Ramos (cell line): Measurements from ENCODE around the gene RPS27L.

Source experiments
- in situ Hi-C: fragments of 300-500 bp; cut with MboI; formaldehyde crosslinking; loops from one replicate; pipeline ENCODE4 v1.14.3; 2022; ENCODE audit warnings: low sequenced_read_pairs; ENCODE audit not compliant: unreplicated experiment

Gene RPS27L

DNA sequence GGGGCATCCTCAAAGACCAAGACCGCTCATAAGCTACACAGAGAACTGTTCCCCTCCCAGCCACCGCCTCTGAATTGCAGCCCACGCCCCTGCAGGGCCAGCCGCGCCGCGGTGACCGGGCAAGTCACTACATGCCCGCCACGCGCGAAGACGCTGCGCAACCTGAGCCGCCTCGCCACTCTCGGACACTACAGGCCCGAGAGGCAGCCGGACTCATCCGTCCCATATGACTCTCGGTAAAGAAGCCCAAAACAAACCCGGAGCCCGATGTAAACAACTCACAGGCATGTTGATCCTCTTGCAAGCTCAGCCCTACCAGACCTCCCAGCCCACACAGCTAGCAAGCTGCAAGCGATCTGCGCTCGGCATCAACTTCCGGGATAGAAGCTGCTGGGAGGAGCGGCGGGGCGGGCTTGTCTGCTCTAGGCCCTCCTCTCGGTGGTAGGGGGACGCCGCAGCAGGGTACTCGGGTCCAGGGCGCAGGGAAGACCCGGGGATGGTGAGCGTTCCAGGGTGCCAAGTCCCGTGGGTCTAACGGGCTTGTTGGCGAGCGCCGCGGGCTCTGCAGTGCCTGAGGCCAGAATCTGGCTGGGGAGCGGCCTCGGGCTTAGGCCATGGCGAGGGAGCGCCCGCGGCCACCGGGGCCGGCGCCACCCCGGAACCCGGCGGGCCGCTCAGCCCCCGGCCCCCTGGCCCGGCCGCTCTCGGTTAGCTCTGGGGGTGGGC is at the start of gene RPS27L:
RPS27L (minus strand) TSS at position 360 of the 726 bp plus-strand sequence; CDS start at position 288, 72 bp downstream.
- in situ Hi-C loops, result no loop called here

DNA sequence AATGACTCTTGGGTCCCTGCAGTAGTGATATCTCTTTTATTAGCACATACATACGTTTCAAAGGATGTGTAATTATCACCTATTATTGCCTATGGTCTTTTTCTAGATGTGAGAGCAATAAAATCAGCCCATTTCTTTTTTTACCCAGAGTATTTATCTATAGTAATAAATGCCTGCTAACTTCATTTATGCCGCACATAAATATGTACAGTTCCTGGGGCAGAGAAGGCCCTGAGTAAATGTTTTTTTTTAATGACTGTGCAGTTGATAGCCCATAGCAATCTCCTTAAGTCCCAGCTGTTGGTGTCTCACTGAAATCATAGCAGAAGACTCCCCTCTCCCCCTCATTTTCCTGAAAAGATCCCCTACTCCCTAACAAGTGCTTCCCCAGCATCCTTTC is 48.8 kb upstream of the RPS27L start:
- in situ Hi-C loops, result no loop called here

DNA sequence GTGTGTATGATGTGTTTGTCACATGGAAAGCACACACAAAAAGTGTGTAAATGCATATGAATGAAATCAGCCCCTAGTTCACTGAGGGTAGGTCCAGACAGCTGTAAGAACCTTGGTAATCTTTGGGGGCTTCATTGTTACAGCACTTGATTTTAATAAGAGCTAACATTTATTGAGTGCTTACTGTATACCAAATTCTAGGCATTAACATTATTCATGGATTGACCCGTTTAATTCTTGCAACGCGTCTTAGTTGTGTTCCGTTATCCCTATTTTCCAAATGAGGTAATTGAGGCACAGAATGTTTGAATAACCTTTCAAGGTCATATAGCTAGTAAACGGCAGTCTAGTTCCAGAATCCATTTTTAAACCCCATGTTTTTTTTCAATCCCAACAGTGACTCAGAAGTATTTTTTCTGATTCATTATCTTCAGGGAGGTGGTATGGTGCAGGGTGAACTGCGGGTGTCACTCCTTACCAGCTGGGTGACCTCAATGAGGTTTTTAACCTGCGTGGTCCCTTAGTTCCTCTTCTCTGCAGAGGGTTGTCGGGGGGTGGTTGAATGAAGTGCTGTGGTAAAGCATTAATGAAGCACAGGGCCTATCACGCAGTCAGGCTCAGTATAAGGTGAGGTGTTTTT is 46.3 kb upstream of the RPS27L start:
- in situ Hi-C loops, result no loop called here

DNA sequence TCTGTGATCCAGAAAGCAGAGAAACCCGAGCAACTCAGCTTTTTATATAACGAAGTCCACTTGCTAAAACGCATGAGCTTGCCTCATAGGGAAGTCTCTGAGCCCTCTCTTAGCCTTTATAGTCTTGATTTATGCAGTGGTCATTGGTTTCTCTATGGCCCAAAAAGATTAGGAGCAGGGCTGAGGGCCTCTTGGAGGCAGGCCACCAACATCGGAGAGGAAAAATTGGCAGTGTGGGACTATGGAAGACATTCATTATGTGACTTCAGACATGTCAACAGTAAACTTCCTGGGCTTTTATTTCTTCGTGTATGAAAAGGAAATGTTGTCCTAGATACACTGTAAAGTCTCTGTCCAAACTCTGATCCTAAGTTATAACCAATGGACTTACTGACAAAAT is 45.6 kb upstream of the RPS27L start:
- in situ Hi-C loops, result no loop called here

DNA sequence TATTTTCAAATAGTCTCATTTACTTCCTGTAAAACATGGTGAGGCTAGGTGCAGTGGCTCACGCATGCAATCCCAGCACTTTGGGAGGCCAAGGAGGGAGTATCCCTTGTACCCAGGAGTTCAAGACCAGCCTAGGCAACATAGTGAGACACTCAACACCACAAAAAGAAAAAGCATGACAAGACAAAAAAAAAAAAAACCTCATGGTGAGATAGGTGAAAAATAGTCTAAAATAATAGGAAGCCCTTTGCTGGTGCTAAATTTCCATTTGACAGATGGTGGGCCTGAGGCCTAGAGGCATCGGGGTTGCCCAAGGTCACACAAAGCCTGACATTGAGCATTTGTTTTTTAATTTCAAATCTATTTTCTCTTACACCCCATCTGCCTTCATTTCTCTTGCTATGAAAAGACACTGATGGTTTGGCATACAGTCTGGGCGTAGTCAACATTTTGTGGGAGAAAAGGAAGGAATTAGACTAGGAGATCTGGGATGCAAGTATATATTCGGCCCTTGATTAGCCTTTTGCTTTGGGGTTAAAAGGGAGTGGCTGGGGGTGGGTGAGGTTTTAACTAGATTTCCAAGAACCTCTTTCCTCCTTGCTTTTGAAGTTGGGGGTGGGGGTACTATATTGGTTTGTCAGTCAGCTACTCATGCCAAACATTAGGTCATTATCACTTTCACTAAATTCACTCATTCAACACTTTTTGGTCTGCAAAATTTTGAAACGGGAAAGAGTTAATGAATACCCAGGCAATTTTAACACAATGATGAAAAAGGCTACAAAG is 43.4 kb upstream of the RPS27L start:
- in situ Hi-C loops, result no loop called here

DNA sequence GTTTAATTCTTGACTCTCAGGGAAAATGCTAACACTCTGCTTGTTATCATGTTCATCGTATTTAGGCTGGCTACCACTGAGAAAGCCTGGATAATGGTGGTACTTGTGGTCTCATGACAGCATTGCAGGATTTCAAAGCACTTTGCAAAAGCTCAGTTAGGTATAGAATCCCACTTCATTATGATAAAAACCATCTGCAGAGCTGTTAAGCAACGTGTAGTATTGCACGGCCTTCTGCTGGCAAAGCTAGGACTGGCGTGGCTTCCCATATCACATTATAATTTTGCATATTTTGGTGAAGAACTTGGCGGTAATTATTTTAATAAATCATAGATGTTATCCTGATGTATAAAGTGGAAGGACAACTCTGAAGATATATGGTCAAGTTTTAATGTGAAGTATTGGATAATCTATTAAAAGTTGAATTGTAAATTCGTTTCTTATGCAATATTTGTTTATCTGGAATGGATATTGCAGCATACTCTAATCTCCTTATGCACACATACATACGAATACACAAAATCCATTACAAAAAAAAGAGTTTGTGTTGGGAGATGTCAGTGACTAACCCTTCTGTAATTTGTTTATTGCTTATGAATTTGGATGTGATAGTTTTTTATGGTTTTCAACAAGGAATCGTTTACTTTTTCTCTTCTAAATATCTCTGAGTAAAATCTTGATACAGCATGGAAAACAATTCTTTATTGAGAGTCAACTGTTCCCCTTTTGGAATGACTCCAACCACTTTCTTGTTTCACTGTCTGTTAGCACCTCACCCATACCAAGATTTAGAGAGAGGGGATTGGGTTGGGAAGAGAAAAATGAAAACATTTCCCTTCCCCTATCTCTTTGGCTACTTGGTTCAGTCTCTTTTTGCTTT is 41.3 kb upstream of the RPS27L start:
- in situ Hi-C loops, result no loop called here

DNA sequence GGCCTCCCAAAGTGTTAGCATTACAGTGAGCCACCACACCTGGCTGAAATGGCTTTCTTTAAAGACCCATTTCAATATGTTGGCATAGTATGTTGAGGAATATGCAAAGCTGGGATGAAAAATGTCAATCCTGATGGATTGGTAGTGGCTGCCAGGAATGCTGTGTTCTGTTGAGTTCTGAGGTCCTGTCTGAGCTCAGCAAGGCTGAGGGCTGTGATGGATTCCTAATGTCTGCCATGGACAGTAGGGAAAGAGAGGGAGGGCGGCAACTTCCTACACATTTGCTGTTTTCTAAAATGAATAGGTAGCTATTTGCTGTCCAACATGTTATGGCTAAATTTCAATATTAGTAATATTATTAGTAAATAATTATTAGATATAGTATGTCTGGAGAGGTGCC is 40.3 kb upstream of the RPS27L start:
- in situ Hi-C loops, result no loop called here

DNA sequence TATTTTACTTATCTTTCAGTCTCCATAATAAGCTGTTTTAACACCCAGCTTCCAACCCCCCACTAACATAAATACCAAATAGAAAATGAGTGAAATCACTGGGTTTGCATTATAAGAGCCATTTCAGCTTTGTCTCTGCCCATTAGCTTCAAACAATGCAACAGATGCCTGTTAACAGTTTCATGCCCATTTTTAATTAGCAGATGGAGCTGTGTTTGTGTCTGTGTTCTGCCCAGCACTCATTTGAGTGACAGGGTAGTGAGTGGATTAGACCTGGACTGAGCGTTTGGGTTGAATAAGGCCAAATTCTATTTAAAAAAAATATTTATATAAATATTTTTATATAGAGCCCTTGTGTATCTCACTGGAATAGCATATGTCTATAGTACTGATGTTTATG is 39.6 kb upstream of the RPS27L start:
- in situ Hi-C loops, result no loop called here

DNA sequence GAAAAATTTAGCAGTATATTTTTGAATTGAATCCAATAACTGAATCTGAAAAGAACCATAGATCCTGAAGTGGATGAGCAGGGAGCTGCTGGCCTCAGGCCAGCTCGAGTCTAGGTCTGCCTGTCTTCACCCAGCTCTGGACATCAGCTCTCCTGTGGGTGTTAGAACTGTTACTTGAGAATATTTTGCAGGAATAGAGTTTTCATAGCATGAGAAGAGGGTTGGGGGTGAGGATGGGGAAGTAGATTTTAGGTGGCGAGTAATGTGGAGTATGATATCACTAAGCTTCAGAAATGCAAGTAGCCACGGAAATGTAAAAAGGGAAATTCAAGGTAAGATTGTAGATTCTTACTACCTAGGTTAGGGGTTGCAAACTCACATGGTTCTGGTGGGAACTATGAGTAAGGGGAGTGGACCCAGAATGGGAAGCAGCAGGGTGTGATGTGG is 38.3 kb upstream of the RPS27L start:
- in situ Hi-C loops, result no loop called here

DNA sequence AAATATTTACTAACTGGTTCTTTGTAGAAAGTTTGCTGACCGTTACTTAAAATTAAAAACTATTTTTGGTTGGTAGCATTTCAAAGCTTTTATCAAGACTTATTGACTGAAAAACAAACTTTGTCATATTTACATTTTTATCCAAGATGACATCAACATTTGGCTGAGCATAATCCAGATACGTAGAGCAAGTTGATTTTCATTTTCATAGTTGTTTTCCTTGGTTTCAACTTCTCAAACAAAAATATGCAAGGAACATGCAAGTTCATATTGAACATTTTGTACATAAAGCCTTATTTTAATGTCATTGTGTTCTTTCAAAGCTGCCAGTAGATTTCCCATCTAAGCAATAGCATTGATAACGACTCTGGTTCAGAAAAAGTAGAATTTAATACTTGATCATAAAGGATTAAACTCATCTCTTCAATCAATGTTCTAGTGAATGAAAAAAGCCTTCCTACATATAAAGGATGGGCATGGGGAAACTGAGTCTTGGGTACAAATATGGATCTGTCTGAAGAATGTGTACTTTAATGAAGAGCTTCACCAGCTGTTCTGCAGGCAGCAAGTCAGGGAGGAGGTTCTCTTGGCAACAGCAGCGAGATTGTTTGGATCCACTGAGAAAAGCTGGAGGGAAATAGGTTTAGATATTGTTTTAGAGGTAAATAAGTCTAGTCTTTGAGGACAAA is 37.7 kb upstream of the RPS27L start:
- in situ Hi-C loops, result no loop called here

DNA sequence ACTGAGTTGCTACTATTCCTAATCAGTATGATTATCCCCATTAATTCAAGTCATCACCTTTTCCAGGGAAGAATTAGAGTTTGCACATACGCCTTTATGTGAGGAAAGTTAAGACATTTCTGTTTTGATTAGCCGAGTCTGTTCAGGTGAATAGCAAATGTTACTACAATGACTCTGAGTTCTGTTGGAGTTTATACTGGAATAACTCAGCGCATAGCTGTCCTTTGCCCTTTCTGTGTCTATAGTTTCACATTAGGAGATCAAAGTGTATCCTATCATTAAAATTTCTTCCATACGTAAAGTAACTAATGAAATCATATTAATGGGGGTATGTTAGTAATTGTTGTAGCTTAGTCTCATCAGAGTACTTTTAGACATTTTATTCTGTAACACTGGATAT is 37.0 kb upstream of the RPS27L start:
- in situ Hi-C loops, result no loop called here

DNA sequence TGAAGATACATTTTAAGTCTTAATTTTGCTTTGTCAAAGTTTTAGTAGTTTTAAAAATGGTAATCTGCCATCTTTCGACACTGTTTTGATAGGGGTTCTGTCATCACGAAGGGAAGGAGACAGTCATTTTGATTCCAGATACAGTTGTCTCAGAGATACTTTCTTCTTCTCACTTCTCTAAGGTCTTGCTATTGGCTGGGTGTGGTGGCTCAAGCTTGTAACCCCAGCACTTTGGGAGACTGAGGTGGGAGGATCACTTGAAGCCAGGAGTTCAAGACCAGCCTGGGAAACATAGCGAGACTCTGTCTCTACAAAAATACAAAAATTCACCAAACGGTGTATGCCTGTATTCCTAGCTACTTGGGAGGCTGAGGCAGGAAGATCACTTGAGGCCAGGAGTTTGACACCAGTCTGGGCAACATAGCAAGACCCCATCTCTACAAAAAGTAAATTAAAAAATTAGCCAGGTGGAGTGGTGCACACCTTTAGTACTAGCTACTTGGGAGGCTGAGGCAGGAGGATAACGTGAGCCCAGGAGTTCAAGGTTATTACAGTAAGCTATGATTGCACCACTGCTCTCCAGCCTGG is 35.4 kb upstream of the RPS27L start:
- in situ Hi-C loops, result no loop called here

DNA sequence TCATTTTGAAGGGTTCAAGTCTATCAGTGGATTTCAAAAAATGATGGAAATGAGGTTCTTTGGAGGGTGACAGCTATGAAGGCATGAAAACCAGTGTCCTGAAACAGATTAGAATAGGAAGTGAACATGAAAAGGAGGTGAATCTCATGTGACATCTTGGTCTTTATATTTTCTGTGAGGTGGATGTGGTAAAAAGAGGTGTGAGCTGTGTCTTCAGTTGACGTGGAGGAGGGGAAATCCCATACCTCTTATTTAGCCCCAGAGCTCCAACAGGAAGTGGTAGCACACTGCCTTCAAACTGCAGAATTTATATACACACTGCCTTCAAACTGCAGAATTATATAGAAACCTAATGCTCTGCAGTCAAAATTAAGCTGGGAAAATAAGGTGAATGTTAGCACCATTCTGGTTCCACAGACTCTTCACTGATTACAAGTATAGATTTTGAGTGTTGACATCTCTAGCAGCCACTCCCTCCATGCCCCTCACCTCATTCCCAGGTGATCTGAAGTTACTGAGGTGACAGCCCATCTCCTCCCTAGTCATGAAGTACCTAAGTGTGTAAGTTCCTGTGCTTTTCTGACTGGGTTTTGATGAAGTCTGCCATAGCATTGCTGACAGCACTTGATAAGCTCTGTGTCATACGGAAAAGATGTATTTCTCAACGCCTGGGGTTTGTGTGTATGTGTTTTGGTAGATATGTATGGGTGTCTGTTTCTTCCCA is 34.8 kb upstream of the RPS27L start:
- in situ Hi-C loops, result no loop called here

DNA sequence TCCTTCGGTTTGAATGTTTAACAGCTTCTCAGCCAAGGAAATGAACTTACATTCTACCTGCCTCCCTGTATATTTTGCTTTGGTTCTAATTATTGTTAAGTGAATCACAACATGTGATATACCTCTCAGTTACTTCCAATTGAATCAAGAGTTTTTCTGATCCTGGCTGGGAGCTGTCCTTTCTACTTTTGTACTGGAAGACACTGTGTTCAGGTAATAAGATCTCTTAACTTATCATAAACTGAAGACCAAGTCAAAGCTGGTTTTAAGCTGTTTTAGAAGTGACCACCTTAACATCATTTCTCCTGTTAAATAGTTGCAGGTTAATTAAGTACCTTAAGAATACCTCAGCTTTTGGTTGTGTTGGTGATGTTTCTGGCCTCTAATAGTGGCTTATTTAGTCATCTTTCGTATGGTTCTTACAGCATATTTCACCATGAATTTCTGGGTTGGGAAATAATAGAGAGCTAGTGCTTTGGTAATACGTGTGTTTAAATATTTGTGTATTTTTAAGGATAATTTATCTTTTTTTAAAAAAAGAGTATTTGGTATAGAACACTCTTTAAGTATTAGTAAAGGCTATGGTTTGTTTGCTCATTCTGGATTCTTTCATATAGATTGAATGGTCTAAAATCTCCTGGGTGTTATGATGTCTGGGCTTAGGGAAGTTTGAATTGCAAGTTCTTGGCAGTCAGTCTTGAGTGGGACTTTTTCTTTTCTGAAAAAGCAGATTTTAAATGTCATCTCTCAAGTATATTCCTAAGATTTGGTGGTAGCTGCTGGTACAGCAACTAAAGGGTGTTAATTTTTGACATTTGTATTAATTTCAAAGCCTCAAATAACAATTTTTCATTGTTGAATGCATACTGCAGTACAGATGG is 33.7 kb upstream of the RPS27L start:
- in situ Hi-C loops, result no loop called here

DNA sequence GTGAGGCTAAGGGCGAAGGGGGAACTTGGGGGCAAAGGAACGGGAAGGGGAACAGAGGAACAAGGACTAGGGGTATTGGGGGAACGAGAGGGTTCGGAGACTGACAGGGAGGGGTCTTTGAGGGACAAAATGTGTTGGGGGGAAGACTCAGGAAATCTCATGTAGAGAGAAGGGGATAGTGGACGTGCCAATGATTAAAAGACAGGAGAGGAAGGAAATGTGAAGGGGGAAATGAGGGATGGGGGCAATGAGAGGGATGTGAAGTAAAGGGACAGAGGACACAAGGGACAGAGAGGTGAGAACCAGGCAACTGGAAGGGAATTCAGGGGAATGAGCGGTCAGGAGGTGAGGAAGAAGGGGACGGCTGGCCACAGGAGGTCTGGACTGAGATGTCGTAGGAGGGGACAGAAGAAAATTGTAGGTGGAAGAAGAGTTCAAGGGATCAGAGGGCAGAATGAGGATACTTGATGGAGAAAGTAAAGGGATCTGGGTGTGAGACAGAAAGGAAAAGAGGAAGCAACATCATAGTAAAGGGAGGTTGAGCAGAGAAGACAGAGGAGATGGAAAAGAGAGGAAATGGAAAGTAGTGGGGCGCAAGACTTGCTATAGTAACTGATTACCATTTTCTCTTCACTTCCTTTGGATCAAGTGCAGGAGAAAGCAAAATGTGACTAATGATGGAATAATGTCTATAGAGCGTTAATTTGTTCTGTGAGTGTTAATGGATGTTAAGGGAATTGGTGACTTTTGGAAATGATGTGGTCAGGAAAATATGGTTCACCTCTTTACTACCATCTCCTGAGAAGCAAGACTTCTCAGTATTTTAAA is 32.9 kb upstream of the RPS27L start:
- in situ Hi-C loops, result no loop called here

DNA sequence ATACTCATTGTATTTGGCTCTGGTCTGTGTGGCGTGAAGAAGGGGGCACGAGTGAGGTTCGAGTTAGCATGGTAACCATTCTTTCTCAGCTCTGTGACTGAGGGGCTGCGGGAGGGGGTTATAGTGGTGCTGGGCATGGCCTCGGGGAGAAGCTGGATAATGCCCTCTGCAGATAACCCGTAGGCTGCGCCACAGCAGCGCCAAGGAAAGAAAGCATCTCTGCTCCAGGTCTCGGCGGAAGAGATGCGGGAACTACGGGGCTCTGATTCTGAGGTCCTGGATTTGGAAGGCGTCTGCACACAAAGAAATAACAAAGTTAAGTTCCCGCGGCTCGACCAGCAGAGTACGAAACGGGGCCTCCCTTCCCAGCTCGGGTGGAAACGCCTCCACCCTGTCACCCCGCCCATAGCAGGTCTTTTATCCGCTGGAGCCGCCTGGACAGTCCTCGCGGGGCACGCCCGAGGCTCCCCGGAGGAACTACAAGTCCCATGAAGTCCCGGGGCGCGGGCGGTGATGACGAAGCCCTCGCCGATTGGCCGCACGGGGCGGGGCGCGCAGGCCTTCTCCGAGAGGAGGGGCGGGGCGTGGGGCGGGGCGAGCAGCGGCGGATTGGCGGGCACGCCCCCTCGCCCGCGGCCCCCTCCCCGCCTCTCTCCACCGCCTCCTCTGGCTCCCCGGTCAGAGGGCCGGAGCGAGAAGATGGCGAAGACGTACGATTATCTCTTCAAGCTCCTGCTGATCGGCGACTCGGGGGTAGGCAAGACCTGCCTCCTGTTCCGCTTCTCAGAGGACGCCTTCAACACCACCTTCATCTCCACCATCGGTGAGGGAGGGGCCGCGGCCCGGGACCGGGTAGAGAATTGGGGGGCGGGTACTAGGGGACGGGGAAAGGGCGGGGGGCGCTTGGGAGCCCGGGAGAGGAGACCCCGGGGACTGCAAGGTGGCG is 31.9 kb upstream of the RPS27L start, which contains the start of gene RAB8B:
RAB8B (plus strand) TSS at position 681 of the 946 bp plus-strand sequence; CDS start at position 700, 19 bp downstream.
- in situ Hi-C loops, result no loop called here
